K562 (cell line): ENCODE measurements around the gene DAO. TPM values are rescaled to one million over a fixed set of nuclear protein-coding genes. Genes with fewer than 3 reads are reported as not detected.

Source experiments
- ATAC-seq: fragments of 200-7000 bp; cut with Tn5 transposase; 3 replicates; pipeline ENCODE4 v1.9.1; 2020; ENCODE audit warnings: moderate library complexity
- BruUV-seq: library from RNA; stranded (reverse); fragments of 400-500 nt; replicated peaks from 2 replicates; lab custom pipeline; 2021; lab: Mats Ljungman, UMichigan
- CTCF ChIA-PET: fragments of 300-600 bp; formaldehyde crosslinking; extraction: SDS; loops from one replicate; lab custom pipeline; 2021; ENCODE audit warnings: low intra/inter-chr PET ratio; lab: Yijun Ruan, JAX
- POLR2A ChIA-PET: fragments of 300-600, 350-650 bp; sonication (Branson Sonifier 250); formaldehyde crosslinking; extraction: SDS; loops from one replicate; lab custom pipeline; 2021; ENCODE audit warnings: antibody characterized with exemption, inconsistent platforms; lab: Yijun Ruan, JAX
- DNase-seq, 4 experiments: peaks; one replicate each; pipeline versions ENCODE4 v3.0.0 to v3.0.0-alpha.2; 2011 to 2018; ENCODE audit warnings: low spot score in 3 of 4, mixed read lengths in 3 of 4; ENCODE audit errors: extremely low read depth in 1 of 4
- FAIRE-seq: peaks from 2 replicates; lab custom pipeline; 2011; peaks lifted over from hg19 to GRCh38; lab: Jason Lieb, UNC
- H2AFZ ChIP-seq: 2 replicates; pipeline ENCODE4 v1.6.0; 2011; ENCODE audit warnings: low read depth, low read length, control low read depth, inconsistent platforms
- H3K27ac ChIP-seq: fragments of 200-600 bp; 3 replicates; pipeline ENCODE4 v1.8.0; 2011; ENCODE audit warnings: low read depth, mild to moderate bottlenecking, control low read depth, inconsistent platforms, low read length, moderate library complexity, mixed read lengths; ENCODE audit errors: extremely low read depth
- H3K27me3 ChIP-seq, 2 experiments: fragments of 300-600 bp in 1 of 2; 2 replicates in 1 of 2; 3 replicates in 1 of 2; pipeline versions ENCODE4 v1.6.0 to v1.8.0; 2011; ENCODE audit warnings: inconsistent platforms in 2 of 2, low read length in 2 of 2, mild to moderate bottlenecking in 1 of 2, mixed read lengths in 1 of 2, moderate library complexity in 1 of 2; ENCODE audit not compliant: control insufficient read depth in 2 of 2, insufficient read depth in 2 of 2
- H3K36me3 ChIP-seq: fragments of 300-600 bp; 3 replicates; pipeline ENCODE4 v1.8.0; 2011; ENCODE audit warnings: mild to moderate bottlenecking, low read length, inconsistent platforms; ENCODE audit not compliant: control insufficient read depth, insufficient read depth
- H3K4me1 ChIP-seq, 2 experiments: fragments of 200-600 bp in 1 of 2; replicated peaks in 1 of 2; 2 replicates in 1 of 2; 3 replicates in 1 of 2; pipeline versions ENCODE4 v1.5.1 to v1.8.0; 2011; ENCODE audit warnings: inconsistent platforms in 2 of 2, low read length in 2 of 2, mild to moderate bottlenecking in 1 of 2, mixed read lengths in 1 of 2, moderate library complexity in 1 of 2; ENCODE audit not compliant: control insufficient read depth in 2 of 2, insufficient read depth in 2 of 2
- H3K4me2 ChIP-seq: 2 replicates; pipeline ENCODE4 v1.6.1; 2011; ENCODE audit warnings: low read length, control low read depth, inconsistent platforms, mixed read lengths; ENCODE audit not compliant: insufficient read depth
- H3K4me3 ChIP-seq: fragments of 200-600 bp; sonication (generic), shearing (Covaris generic); 2 replicates; pipeline ENCODE4 v1.5.1; 2016; ENCODE audit warnings: control low read depth, inconsistent platforms
- H3K79me2 ChIP-seq: fragments of 200-600 bp; 3 replicates; pipeline ENCODE4 v1.8.0; 2011; ENCODE audit warnings: low read length, inconsistent platforms; ENCODE audit not compliant: control insufficient read depth, insufficient read depth
- H3K9ac ChIP-seq, 2 experiments: 2 replicates each; pipeline versions ENCODE4 v1.6.0 to v1.6.1; 2011; ENCODE audit warnings: low read depth in 2 of 2, low read length in 2 of 2, control low read depth in 1 of 2, inconsistent platforms in 1 of 2, mild to moderate bottlenecking in 1 of 2, mixed read lengths in 1 of 2; ENCODE audit not compliant: insufficient read depth in 1 of 2
- H3K9me1 ChIP-seq: one replicate; pipeline ENCODE4 v1.6.0; 2011; ENCODE audit warnings: inconsistent platforms, mild to moderate bottlenecking, low read length, moderate library complexity; ENCODE audit not compliant: control insufficient read depth, insufficient read depth
- H3K9me3 ChIP-seq: replicated peaks from 2 replicates; pipeline ENCODE4 v1.5.1; 2011; ENCODE audit warnings: low read depth, low read length, inconsistent platforms; ENCODE audit not compliant: control insufficient read depth, insufficient read depth
- H4K20me1 ChIP-seq: replicated peaks from 2 replicates; pipeline ENCODE4 v1.6.1; 2011; ENCODE audit warnings: low read length, inconsistent platforms, mixed read lengths; ENCODE audit not compliant: control insufficient read depth, insufficient read depth
- BMI1 ChIP-seq: fragments of 150-350 bp; IDR thresholded peaks from 2 replicates; pipeline ENCODE4 v1.6.1; 2014; ENCODE audit warnings: low read length
- CC2D1A ChIP-seq: fragments of 450-650 bp; IDR thresholded peaks from 2 replicates; pipeline ENCODE4 v1.6.1; 2017; ENCODE audit warnings: mild to moderate bottlenecking
- CREB1 ChIP-seq, 2 experiments: sonication (generic) in 1 of 2; formaldehyde crosslinking in 1 of 2; IDR thresholded peaks; 2 replicates each; pipeline versions ENCODE4 v1.6.1 to v1.8.0; 2012 to 2022; ENCODE audit warnings: inconsistent platforms in 1 of 2, mild to moderate bottlenecking in 1 of 2, missing genetic modification reagents in 1 of 2, moderate library complexity in 1 of 2
- ETS1 ChIP-seq: conservative IDR thresholded peaks from 2 replicates; pipeline ENCODE4 v1.6.1; 2011; ENCODE audit warnings: low read depth, mild to moderate bottlenecking, low read length; ENCODE audit not compliant: control insufficient read depth
- FOXP4 ChIP-seq: sonication (generic); formaldehyde crosslinking; IDR thresholded peaks from 2 replicates; pipeline ENCODE4 v1.8.0; 2022; ENCODE audit warnings: mild to moderate bottlenecking, missing genetic modification reagents, borderline replicate concordance
- GMEB1 ChIP-seq: fragments of 250-450 bp; sonication (Bioruptor Pico); IDR thresholded peaks from 2 replicates; pipeline ENCODE4 v1.4.0; 2020; ENCODE audit warnings: mild to moderate bottlenecking
- HES1 ChIP-seq: fragments of 450-650 bp; IDR thresholded peaks from 2 replicates; pipeline ENCODE4 v1.6.1; 2016; ENCODE audit warnings: low read depth, mild to moderate bottlenecking, moderate library complexity
- HNRNPUL1 ChIP-seq: fragments of 200-400 bp; formaldehyde crosslinking; IDR thresholded peaks from 2 replicates; pipeline ENCODE4 v1.6.1; 2017; ENCODE audit warnings: low read length
- KLF6 ChIP-seq: fragments of 250-450 bp; sonication (Bioruptor Pico); IDR thresholded peaks from 2 replicates; pipeline ENCODE4 v1.4.0; 2020; ENCODE audit warnings: mild to moderate bottlenecking, moderate library complexity, borderline replicate concordance
- LEF1 ChIP-seq: fragments of 450-650 bp; IDR thresholded peaks from 2 replicates; pipeline ENCODE4 v1.6.1; 2016; ENCODE audit warnings: mild to moderate bottlenecking
- PCBP2 ChIP-seq: fragments of 200-400 bp; formaldehyde crosslinking; IDR thresholded peaks from 2 replicates; pipeline ENCODE4 v1.6.1; 2018; ENCODE audit warnings: low read length, low read depth, mild to moderate bottlenecking, moderate library complexity; ENCODE audit not compliant: poor library complexity, severe bottlenecking
- PHB2 ChIP-seq: fragments of 450-650 bp; IDR thresholded peaks from 2 replicates; pipeline ENCODE4 v1.6.1; 2017; ENCODE audit warnings: low read depth
- POLR2G ChIP-seq: fragments of 200-400 bp; formaldehyde crosslinking; IDR thresholded peaks from 2 replicates; pipeline ENCODE4 v1.6.1; 2017; ENCODE audit warnings: low read depth, mild to moderate bottlenecking, antibody characterized with exemption, low read length, moderate library complexity
- POLR3G ChIP-seq: IDR thresholded peaks from 2 replicates; pipeline ENCODE4 v1.6.1; 2011; ENCODE audit not compliant: insufficient read length, insufficient replicate concordance; ENCODE audit errors: extremely low read depth
- SAP30 ChIP-seq: fragments of 200-600 bp; sonication (generic); IDR thresholded peaks from 2 replicates; pipeline ENCODE4 v1.6.1; 2012; ENCODE audit warnings: borderline replicate concordance, low read depth, mild to moderate bottlenecking, moderate library complexity, low read length, control low read depth, inconsistent platforms; ENCODE audit not compliant: insufficient read depth, poor library complexity, severe bottlenecking
- TBP ChIP-seq: optimal IDR thresholded peaks from 2 replicates; pipeline ENCODE3; 2011; ENCODE audit warnings: low read depth, low read length, improper control_type of control experiment
- WGBS: fragments of 100-300 bp; shearing (Covaris generic); methylation state at CpG from one replicate; pipeline ENCODE4 v1.1.6; 2016; ENCODE audit warnings: low coverage, mixed read lengths; ENCODE audit not compliant: insufficient coverage; ENCODE audit errors: missing lambda C conversion rate; 5-methylcytosine and 5-hydroxymethylcytosine counted together
- in situ Hi-C: fragments of 300-500 bp; cut with MboI; formaldehyde crosslinking; loops from 4 replicates; pipeline ENCODE4 v1.15.0; 2018; ENCODE audit warnings: inconsistent platforms, mixed read lengths
- intact Hi-C: fragments of 100-400 bp; cut with micrococcal nuclease; formaldehyde crosslinking; loops from 2 replicates; pipeline ENCODE4 v1.14.2; 2022
- polyA plus RNA-seq, 8 experiments: library from polyadenylated mRNA; depleted of rRNA in 4 of 8; stranded (reverse) in 5 of 8; unstranded in 3 of 8; fragments of >200 nt; fragmentation: Nextera tagmentation in 2 of 8; fragmentation: Illumina TruSeq in 1 of 8; extraction: Ambion mirVana in 2 of 8; extraction: Trizol in 1 of 8; gene quantifications; 2 replicates each; pipeline versions ENCODE4 v1.2.1 to v1.2.3, GENCODE V29; 2011 to 2014; ENCODE audit warnings: inconsistent platforms in 1 of 8, missing spikeins in 1 of 8
- total RNA-seq, 7 experiments: library from RNA; depleted of rRNA in 6 of 7; stranded (reverse); fragments of >200 nt in 6 of 7; fragmentation: Illumina TruSeq in 2 of 7; extraction: Trizol in 2 of 7; gene quantifications; 2 replicates each; pipeline versions ENCODE4 v1.2.1 to v1.2.3, GENCODE V29; 2011 to 2021; ENCODE audit warnings: low replicate concordance in 1 of 7

The DAO gene
- total and polyA plus RNA-seq, 9 of the 15 experiments (the other 6 are each of a cell fraction or from before 2014, with no cell fraction given) = not detected

GRCh38 chr12:108930155-108930554 is 50.3 kb downstream of the DAO start:
- ChIA-PET CTCF (no interaction called here), POLR2A (interaction anchor here (0.6 to 1.2 kb wide), 3 partner anchors 9 to 155 kb away, joined by 3 to 4 read pairs (median 4); no protein-coding TSS in a partner anchor)
- BruUV-seq = no TSS peak
- Histone ChIP-seq H3K4me1 (no peaks in the 10 kb centered on the region), H3K9me3 (no peaks in the 10 kb centered on the region), H3K9me1 (no peaks in the 10 kb centered on the region), H3K79me2 (no peaks in the 10 kb centered on the region), H3K4me2 (no peak overlapping the region), H4K20me1 (0 out of 2 replicates have a peak, but pooled peaks cover 4% of the 10 kb centered on the region), H2AFZ (no peak overlapping the region), H3K9ac (no peak overlapping the region), H3K36me3 (no peaks in the 10 kb centered on the region), H3K4me3 (no peak overlapping the region), H3K27me3 (peaks cover 13 to 22% of the 10 kb centered on the region in 2 experiments; a peak in 4 of 5 replicates), H3K27ac (no peak overlapping the region)
- WGBS = 4% methylated on average over 5 of the region's 5 CpGs
- intact Hi-C loops = no loop called here
- ATAC-seq = no peak
- in situ Hi-C loops = no loop called here
- DNase-seq = no peak
- no peak for FAIRE-seq
- TF ChIP-seq FOXP4 (CRISPR knock-in tag) (no peak), PHB2 (no peak), TBP (no peak), HNRNPUL1 (no peak), SAP30 (no peak), LEF1 (no peak), GMEB1 (no peak), CC2D1A (no peak), HES1 (no peak), POLR3G (no peak), POLR2G (no peak), ETS1 (no peak), BMI1 (no peak), KLF6 (no peak), PCBP2 (no peak), CREB1 (IDR thresholded peaks at IDR 0.05) (no peak), CREB1 (CRISPR knock-in tag; IDR thresholded peaks at IDR 0.05) (no peak)
